ENCODE results near the gene PAIP2. TPM values are rescaled to one million over a fixed set of nuclear protein-coding genes. Genes with fewer than 3 reads are reported as not detected.
"Not testable (repeated sequence)": the region's sequence is repeated elsewhere in the genome, so short reads cannot be mapped to it uniquely, and the experiment has no call there.

Gene PAIP2
- polyA plus RNA-seq, 3 donors, result 202 to 211 (median 203) TPM

GRCh38 chr5:139377226-139377625 lies 35.6 kb downstream of the PAIP2 start:
- DNase-seq (ENCODE audit: low read depth in 3 of 3, low spot score in 2 of 3), result no peak

- DNase-seq (ENCODE audit: low read depth in 3 of 3, low spot score in 2 of 3), result no peak
These were observed 36.6 kb downstream of the PAIP2 start for GRCh38 chr5:139378101-139378825.

- no peak for DNase-seq (ENCODE audit: low read depth in 3 of 3, low spot score in 2 of 3)
These were observed 37.3 kb downstream of the PAIP2 start for GRCh38 chr5:139378941-139379361.

GRCh38 chr5:139379626-139380449 lies 38.2 kb downstream of the PAIP2 start:
- DNase-seq (ENCODE audit: low read depth in 3 of 3, low spot score in 2 of 3), result no peak

GRCh38 chr5:139381837-139382761 lies 40.4 kb downstream of the PAIP2 start:
- no peak for DNase-seq (ENCODE audit: low read depth in 3 of 3, low spot score in 2 of 3)

GRCh38 chr5:139382807-139383206 lies 41.2 kb downstream of the PAIP2 start:
- DNase-seq (ENCODE audit: low read depth in 3 of 3, low spot score in 2 of 3), result no peak

GRCh38 chr5:139383275-139383992 lies 41.8 kb downstream of the PAIP2 start, which contains the start of gene SLC23A1:
TSS of gene SLC23A1 (minus strand) at chr5:139383297. CDS start at chr5:139383253, 44 bp downstream.
- DNase-seq (ENCODE audit: low read depth in 3 of 3, low spot score in 2 of 3), result no peak

GRCh38 chr5:139383993-139384590 lies 42.4 kb downstream of the PAIP2 start:
- no peak for DNase-seq (ENCODE audit: low read depth in 3 of 3, low spot score in 2 of 3)

- DNase-seq (ENCODE audit: low read depth in 3 of 3, low spot score in 2 of 3), result no peak
These were observed 43.0 kb downstream of the PAIP2 start for GRCh38 chr5:139384591-139385051.

GRCh38 chr5:139385061-139386049 lies 43.7 kb downstream of the PAIP2 start:
- no peak for DNase-seq (ENCODE audit: low read depth in 3 of 3, low spot score in 2 of 3)

GRCh38 chr5:139386050-139386438 lies 44.4 kb downstream of the PAIP2 start:
- no peak for DNase-seq (ENCODE audit: low read depth in 3 of 3, low spot score in 2 of 3)

GRCh38 chr5:139386956-139387355 lies 45.3 kb downstream of the PAIP2 start:
- not testable (repeated sequence) for DNase-seq (ENCODE audit: low read depth in 3 of 3, low spot score in 2 of 3)

- DNase-seq (ENCODE audit: low read depth in 3 of 3, low spot score in 2 of 3), result no peak
These were observed 46.0 kb downstream of the PAIP2 start for GRCh38 chr5:139387611-139388197.

- no peak for DNase-seq (ENCODE audit: low read depth in 3 of 3, low spot score in 2 of 3)
These were observed 46.7 kb downstream of the PAIP2 start for GRCh38 chr5:139388198-139388821.

- DNase-seq (ENCODE audit: low read depth in 3 of 3, low spot score in 2 of 3), result no peak
These were observed 48.3 kb downstream of the PAIP2 start, which contains the start of gene MZB1 for GRCh38 chr5:139389701-139390638. TSS of gene MZB1 (minus strand) at chr5:139389913. CDS start at chr5:139389856, 57 bp downstream.

Data from right renal cortex interstitium (tissue), 3 donors.